ENCODE data around the gene SPATA31E1.

The SPATA31E1 gene

GRCh38 chr9:87888501-87888900 is 5.8 kb downstream of the SPATA31E1 start:
- H3K4me3 ChIP-seq (ENCODE audit: low read depth, low read length) = no peak overlapping the region
- DNase-seq (ENCODE audit: low read depth) = no peak
- TF ChIP-seq CTCF (IDR thresholded peaks at IDR 0.05; ENCODE audit: control insufficient read depth, extremely low read depth, insufficient read depth) = no peak

GRCh38 chr9:87889065-87889881 is 6.6 kb downstream of the SPATA31E1 start:
- no peak for DNase-seq (ENCODE audit: low read depth)
- no peak for TF ChIP-seq CTCF (IDR thresholded peaks at IDR 0.05; ENCODE audit: control insufficient read depth, extremely low read depth, insufficient read depth)
- no peak overlapping the region for H3K4me3 ChIP-seq (ENCODE audit: low read depth, low read length)

GRCh38 chr9:87889882-87890252 is 7.2 kb downstream of the SPATA31E1 start:
- no peak overlapping the region for H3K4me3 ChIP-seq (ENCODE audit: low read depth, low read length)
- no peak for TF ChIP-seq CTCF (IDR thresholded peaks at IDR 0.05; ENCODE audit: control insufficient read depth, extremely low read depth, insufficient read depth)

GRCh38 chr9:87890837-87891236 is 8.2 kb downstream of the SPATA31E1 start:
- H3K4me3 ChIP-seq (ENCODE audit: low read depth, low read length) = no peak overlapping the region
- DNase-seq (ENCODE audit: low read depth) = no peak
- no peak for TF ChIP-seq CTCF (IDR thresholded peaks at IDR 0.05; ENCODE audit: control insufficient read depth, extremely low read depth, insufficient read depth)

More at GRCh38 chr9:87889882-87890252, 7.2 kb downstream of the SPATA31E1 start:
- no peak for DNase-seq (ENCODE audit: low read depth)

- no peak overlapping the region for H3K4me3 ChIP-seq (ENCODE audit: low read depth, low read length)
- TF ChIP-seq CTCF (IDR thresholded peaks at IDR 0.05; ENCODE audit: control insufficient read depth, extremely low read depth, insufficient read depth) = no peak
- no peak for DNase-seq (ENCODE audit: low read depth)
Observed at GRCh38 chr9:87891754-87892153, 9.1 kb downstream of the SPATA31E1 start.

GRCh38 chr9:87892956-87893355 is 10.3 kb downstream of the SPATA31E1 start:
- DNase-seq (ENCODE audit: low read depth) = no peak
- H3K4me3 ChIP-seq (ENCODE audit: low read depth, low read length) = no peak overlapping the region
- TF ChIP-seq CTCF (IDR thresholded peaks at IDR 0.05; ENCODE audit: control insufficient read depth, extremely low read depth, insufficient read depth) = no peak
